Stimulated activated CD8-positive, alpha-beta memory T cell treated with anti-CD3 and anti-CD28 coated beads, Interleukin-12 subunit alpha, Interleukin-12 subunit beta, amount 100 ng/mL, for 1 hour (primary cell): Measurements from ENCODE around the gene CCDC85B.

ENCODE experiments used
- DNase-seq: peaks from one replicate; pipeline ENCODE4 v3.0.0-alpha.2; 2020; ENCODE audit warnings: low read depth

CCDC85B gene

GRCh38 chr11:65857853-65858680, 32.4 kb upstream of the CCDC85B start, which contains the start of gene CFL1:
Gene CFL1, minus strand, starts transcription at chr11:65858180. Its CDS starts 81 bp downstream, at chr11:65858099.
- peak; percentile 94 for DNase-seq

- DNase-seq: no peak
These were observed 31.8 kb upstream of the CCDC85B start for GRCh38 chr11:65858681-65859087.

- peak; percentile 97 for DNase-seq
These were observed 31.2 kb upstream of the CCDC85B start for GRCh38 chr11:65859095-65859811.

- DNase-seq: no peak
These were observed 30.6 kb upstream of the CCDC85B start for GRCh38 chr11:65859812-65860277.

- DNase-seq: peak; percentile 96
These were observed 30.0 kb upstream of the CCDC85B start, which contains the start of gene MUS81 for GRCh38 chr11:65860278-65861164. Gene MUS81, plus strand, starts transcription at chr11:65860433. Its CDS starts 321 bp downstream, at chr11:65860754.

GRCh38 chr11:65861165-65861505, 29.3 kb upstream of the CCDC85B start:
- no peak for DNase-seq

- no peak for DNase-seq
These were observed 28.8 kb upstream of the CCDC85B start for GRCh38 chr11:65861533-65862183.

- DNase-seq: no peak
These were observed 28.2 kb upstream of the CCDC85B start for GRCh38 chr11:65862191-65862735.

GRCh38 chr11:65862941-65863888, 27.3 kb upstream of the CCDC85B start:
- no peak for DNase-seq

- no peak for DNase-seq
These were observed 26.4 kb upstream of the CCDC85B start for GRCh38 chr11:65863889-65864705.

- DNase-seq: no peak
These were observed 25.6 kb upstream of the CCDC85B start for GRCh38 chr11:65864706-65865471.

- DNase-seq: no peak
These were observed 24.8 kb upstream of the CCDC85B start for GRCh38 chr11:65865550-65866172.

- no peak for DNase-seq
These were observed 23.8 kb upstream of the CCDC85B start for GRCh38 chr11:65866509-65867283.

- DNase-seq: no peak
These were observed 23.0 kb upstream of the CCDC85B start for GRCh38 chr11:65867284-65868071.

- DNase-seq: no peak
These were observed 22.3 kb upstream of the CCDC85B start for GRCh38 chr11:65868076-65868667.

GRCh38 chr11:65868907-65869306, 21.6 kb upstream of the CCDC85B start:
- no peak for DNase-seq
